ENCODE data around the gene DLGAP1.
"Not testable (repeated sequence)": the region's sequence is repeated elsewhere in the genome, so short reads cannot be mapped to it uniquely, and the experiment has no call there.

Gene DLGAP1

DNA sequence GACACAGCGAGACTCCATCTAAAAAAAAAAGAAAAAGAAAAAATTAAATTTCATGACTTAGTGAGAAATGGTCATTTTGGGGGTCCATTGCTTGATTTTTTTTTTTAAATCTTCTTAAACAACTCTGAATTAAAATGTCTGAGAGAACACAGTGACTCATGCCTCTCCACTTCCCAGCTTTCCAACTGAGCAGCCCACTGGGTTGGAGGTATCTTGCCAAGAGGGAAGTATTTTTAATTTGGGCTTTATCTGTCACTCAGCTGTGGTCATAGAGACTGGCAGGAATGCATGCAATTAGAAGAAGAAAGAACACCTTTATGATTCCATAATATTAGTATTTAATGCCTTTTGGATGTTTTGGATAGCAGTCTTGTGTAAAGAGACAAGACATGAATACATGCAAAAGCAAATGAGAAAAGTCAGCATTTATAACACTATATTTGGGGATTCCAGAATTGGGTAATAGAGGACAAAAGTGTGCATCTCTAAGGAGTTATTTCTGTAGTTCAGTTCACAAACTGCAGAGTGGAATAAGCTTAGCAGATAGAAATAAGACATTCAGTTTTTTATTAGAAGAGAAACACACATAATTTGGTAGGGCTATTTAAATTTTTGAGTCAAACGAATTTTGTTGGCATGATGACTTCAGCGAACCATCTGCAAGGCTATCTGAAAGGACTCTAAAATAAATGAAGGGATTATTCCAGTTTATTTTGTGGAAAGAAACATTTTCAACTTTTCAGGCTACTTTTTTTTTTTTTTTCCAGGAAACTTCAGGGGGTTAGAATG lies 750.4 kb downstream of the DLGAP1 start:
- H3K9ac ChIP-seq (ENCODE audit: low read depth, low read length) = no peak overlapping the region
- H3K4me1 ChIP-seq (ENCODE audit: control insufficient read depth, insufficient read depth, low read length) = no peaks in the 10 kb centered on the region
- no peaks in the 10 kb centered on the region for H3K36me3 ChIP-seq (ENCODE audit: insufficient read depth, low read length)
- H3K4me2 ChIP-seq (ENCODE audit: low read length) = no peak overlapping the region
- H3K9me3 ChIP-seq (replicated peaks; ENCODE audit: low read length) = no peaks in the 10 kb centered on the region
- peaks cover 58% of the 10 kb centered on the region for H3K27me3 ChIP-seq (ENCODE audit: control insufficient read depth, insufficient read depth, low read length)
- H3K4me3 ChIP-seq (ENCODE audit: low read length) = no peak overlapping the region

GRCh38 chr18:3703732-3704176 lies 751.4 kb downstream of the DLGAP1 start:
- Histone ChIP-seq H3K27me3 (ENCODE audit: control insufficient read depth, insufficient read depth, low read length) (peaks cover 48% of the 10 kb centered on the region), H3K9ac (ENCODE audit: low read depth, low read length) (no peak overlapping the region), H3K36me3 (ENCODE audit: insufficient read depth, low read length) (no peaks in the 10 kb centered on the region), H3K4me3 (ENCODE audit: low read length) (no peak overlapping the region), H3K9me3 (replicated peaks; ENCODE audit: low read length) (no peaks in the 10 kb centered on the region), H3K4me1 (ENCODE audit: control insufficient read depth, insufficient read depth, low read length) (no peaks in the 10 kb centered on the region), H3K4me2 (ENCODE audit: low read length) (peak overlapping the region; percentile 54)

GRCh38 chr18:3699707-3700567 lies 755.2 kb downstream of the DLGAP1 start:
- H3K36me3 ChIP-seq (ENCODE audit: insufficient read depth, low read length); H3K4me2 ChIP-seq (ENCODE audit: low read length); H3K9ac ChIP-seq (ENCODE audit: low read depth, low read length); H3K4me1 ChIP-seq (ENCODE audit: control insufficient read depth, insufficient read depth, low read length); H3K9me3 ChIP-seq (replicated peaks; ENCODE audit: low read length); H3K4me3 ChIP-seq (ENCODE audit: low read length): not testable (repeated sequence)
- H3K27me3 ChIP-seq (ENCODE audit: control insufficient read depth, insufficient read depth, low read length) = peaks cover 25% of the 10 kb centered on the region

- H3K27me3 ChIP-seq (ENCODE audit: control insufficient read depth, insufficient read depth, low read length); H3K4me3 ChIP-seq (ENCODE audit: low read length); H3K9me3 ChIP-seq (replicated peaks; ENCODE audit: low read length); H3K4me2 ChIP-seq (ENCODE audit: low read length); H3K4me1 ChIP-seq (ENCODE audit: control insufficient read depth, insufficient read depth, low read length); H3K36me3 ChIP-seq (ENCODE audit: insufficient read depth, low read length); H3K9ac ChIP-seq (ENCODE audit: low read depth, low read length): not testable (repeated sequence)
These were observed 760.9 kb downstream of the DLGAP1 start for GRCh38 chr18:3694030-3694778.

GRCh38 chr18:3693410-3693809 lies 761.7 kb downstream of the DLGAP1 start:
- H3K4me1 ChIP-seq (ENCODE audit: control insufficient read depth, insufficient read depth, low read length) = peaks cover 9% of the 10 kb centered on the region
- H3K9ac ChIP-seq (ENCODE audit: low read depth, low read length) = no peak overlapping the region
- no peak overlapping the region for H3K4me2 ChIP-seq (ENCODE audit: low read length)
- no peaks in the 10 kb centered on the region for H3K36me3 ChIP-seq (ENCODE audit: insufficient read depth, low read length)
- H3K4me3 ChIP-seq (ENCODE audit: low read length) = no peak overlapping the region
- H3K9me3 ChIP-seq (replicated peaks; ENCODE audit: low read length) = no peaks in the 10 kb centered on the region
- H3K27me3 ChIP-seq (ENCODE audit: control insufficient read depth, insufficient read depth, low read length) = no peaks in the 10 kb centered on the region

DNA sequence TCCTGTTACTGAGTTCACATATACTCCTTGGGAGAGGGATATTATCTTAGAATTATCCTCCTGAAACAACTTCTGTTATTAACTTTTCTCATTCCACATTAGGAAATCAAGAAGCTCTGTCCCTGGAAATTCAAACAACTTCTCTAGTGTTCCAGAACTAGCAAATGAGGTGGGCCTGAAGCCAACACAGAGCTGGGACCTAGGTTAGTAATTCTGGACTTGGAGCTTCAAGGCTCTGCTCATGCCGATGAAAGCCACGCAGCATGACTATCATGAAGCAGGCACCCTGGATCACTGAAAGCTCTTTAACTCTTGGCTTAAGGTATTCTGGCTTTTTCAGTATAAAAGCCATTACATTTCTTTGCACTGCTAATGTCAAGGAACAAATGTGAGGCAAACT lies 762.4 kb downstream of the DLGAP1 start:
- no peak overlapping the region for H3K4me2 ChIP-seq (ENCODE audit: low read length)
- no peaks in the 10 kb centered on the region for H3K9me3 ChIP-seq (replicated peaks; ENCODE audit: low read length)
- H3K4me3 ChIP-seq (ENCODE audit: low read length) = no peak overlapping the region
- no peaks in the 10 kb centered on the region for H3K27me3 ChIP-seq (ENCODE audit: control insufficient read depth, insufficient read depth, low read length)
- H3K4me1 ChIP-seq (ENCODE audit: control insufficient read depth, insufficient read depth, low read length) = peaks cover 12% of the 10 kb centered on the region
- H3K9ac ChIP-seq (ENCODE audit: low read depth, low read length) = no peak overlapping the region
- no peaks in the 10 kb centered on the region for H3K36me3 ChIP-seq (ENCODE audit: insufficient read depth, low read length)

GRCh38 chr18:3692113-3692621 lies 762.9 kb downstream of the DLGAP1 start:
- H3K27me3 ChIP-seq (ENCODE audit: control insufficient read depth, insufficient read depth, low read length) = no peaks in the 10 kb centered on the region
- H3K4me3 ChIP-seq (ENCODE audit: low read length) = no peak overlapping the region
- peaks cover 12% of the 10 kb centered on the region for H3K4me1 ChIP-seq (ENCODE audit: control insufficient read depth, insufficient read depth, low read length)
- no peak overlapping the region for H3K4me2 ChIP-seq (ENCODE audit: low read length)
- no peaks in the 10 kb centered on the region for H3K9me3 ChIP-seq (replicated peaks; ENCODE audit: low read length)
- H3K9ac ChIP-seq (ENCODE audit: low read depth, low read length) = no peak overlapping the region
- H3K36me3 ChIP-seq (ENCODE audit: insufficient read depth, low read length) = no peaks in the 10 kb centered on the region

DNA sequence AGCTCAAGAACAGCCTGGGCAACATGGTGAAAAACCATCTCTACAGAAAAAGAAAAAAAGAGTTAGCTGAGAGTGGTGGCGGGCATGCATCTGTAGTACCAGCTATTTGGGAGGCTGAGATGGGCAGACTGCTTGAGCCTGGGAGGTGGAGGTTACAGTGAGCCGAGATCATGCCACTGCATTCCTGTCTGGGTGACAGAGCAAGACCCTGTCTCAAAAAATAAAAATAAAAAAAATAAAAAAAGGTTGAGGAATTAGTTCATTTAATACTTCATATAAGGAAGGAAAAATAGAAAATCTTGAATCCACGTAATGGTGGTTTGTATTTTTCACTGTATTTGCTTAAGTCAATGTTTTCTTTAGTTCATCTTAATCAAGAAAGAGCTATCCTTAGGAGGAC lies 763.4 kb downstream of the DLGAP1 start:
- Histone ChIP-seq H3K9ac (ENCODE audit: low read depth, low read length) (no peak overlapping the region), H3K4me3 (ENCODE audit: low read length) (no peak overlapping the region), H3K4me1 (ENCODE audit: control insufficient read depth, insufficient read depth, low read length) (peaks cover 12% of the 10 kb centered on the region)

GRCh38 chr18:3690764-3691066 lies 764.4 kb downstream of the DLGAP1 start:
- no peaks in the 10 kb centered on the region for H3K27me3 ChIP-seq (ENCODE audit: control insufficient read depth, insufficient read depth, low read length)
- no peaks in the 10 kb centered on the region for H3K9me3 ChIP-seq (replicated peaks; ENCODE audit: low read length)
- peaks cover 12% of the 10 kb centered on the region for H3K4me1 ChIP-seq (ENCODE audit: control insufficient read depth, insufficient read depth, low read length)
- H3K9ac ChIP-seq (ENCODE audit: low read depth, low read length) = no peak overlapping the region
- no peaks in the 10 kb centered on the region for H3K36me3 ChIP-seq (ENCODE audit: insufficient read depth, low read length)
- no peak overlapping the region for H3K4me2 ChIP-seq (ENCODE audit: low read length)
- H3K4me3 ChIP-seq (ENCODE audit: low read length) = no peak overlapping the region

More for the DNA sequence above, 763.4 kb downstream of the DLGAP1 start:
- H3K4me2 ChIP-seq (ENCODE audit: low read length) = no peak overlapping the region
- no peaks in the 10 kb centered on the region for H3K9me3 ChIP-seq (replicated peaks; ENCODE audit: low read length)
- H3K27me3 ChIP-seq (ENCODE audit: control insufficient read depth, insufficient read depth, low read length) = no peaks in the 10 kb centered on the region
- no peaks in the 10 kb centered on the region for H3K36me3 ChIP-seq (ENCODE audit: insufficient read depth, low read length)

DNA sequence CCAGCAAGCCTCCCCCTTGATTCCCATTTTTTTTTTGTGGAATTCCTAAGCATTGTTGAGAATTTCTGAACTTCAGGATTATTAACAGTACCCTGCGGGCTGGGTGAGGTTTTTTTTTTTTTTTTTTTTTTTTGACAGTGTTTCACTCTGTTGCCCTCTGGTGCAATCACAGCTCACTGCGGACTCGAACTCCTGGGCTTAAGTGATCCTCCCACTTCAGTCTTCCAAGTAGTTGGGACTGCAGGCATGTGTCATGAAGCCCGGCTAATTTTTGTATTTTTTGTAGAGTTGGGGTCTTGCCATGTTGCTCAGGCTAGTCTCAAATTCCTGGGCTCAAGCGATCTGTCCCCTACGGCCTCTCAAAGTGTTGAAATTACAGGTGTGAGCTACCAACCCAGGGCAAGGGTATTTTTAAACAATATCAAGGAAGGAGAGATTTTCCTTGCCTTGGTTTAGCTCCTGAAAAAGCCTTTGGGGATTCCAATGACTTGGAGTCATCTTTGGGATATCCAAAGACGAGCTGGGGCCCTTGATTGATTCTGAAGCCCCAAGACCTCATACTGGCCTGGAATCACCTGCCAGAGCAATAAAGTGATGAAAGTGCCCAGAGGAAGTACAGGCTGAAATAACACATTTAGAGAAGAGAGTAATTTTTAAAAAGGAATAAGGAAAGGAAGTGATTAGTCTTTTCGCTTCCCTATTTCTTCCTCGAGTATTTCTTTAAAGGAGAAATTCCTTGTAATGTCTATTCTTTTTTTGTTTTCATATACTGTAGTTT lies 764.9 kb downstream of the DLGAP1 start:
- H3K4me3 ChIP-seq (ENCODE audit: low read length) = no peak overlapping the region
- H3K36me3 ChIP-seq (ENCODE audit: insufficient read depth, low read length) = no peaks in the 10 kb centered on the region
- no peak overlapping the region for H3K9ac ChIP-seq (ENCODE audit: low read depth, low read length)

DNA sequence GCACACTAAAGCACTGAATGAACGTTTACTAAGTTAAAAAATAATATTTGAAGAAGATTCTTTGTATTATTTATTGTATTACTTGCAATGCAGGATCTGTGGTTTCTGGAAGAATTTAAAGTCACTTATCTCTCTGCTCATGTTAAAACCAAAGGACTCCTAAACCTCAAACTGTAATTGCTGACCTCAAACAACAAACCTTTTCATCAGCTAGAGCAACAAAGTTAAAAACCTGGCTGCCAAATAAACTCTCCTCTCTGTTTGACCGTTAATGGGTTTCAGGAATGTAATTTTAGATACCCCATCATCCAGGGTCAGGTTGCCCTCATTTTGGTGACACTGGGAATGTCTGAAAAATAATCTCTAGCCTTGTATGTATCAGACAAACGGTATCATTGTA lies 766.0 kb downstream of the DLGAP1 start:
- H3K4me2 ChIP-seq (ENCODE audit: low read length) = no peak overlapping the region
- no peaks in the 10 kb centered on the region for H3K36me3 ChIP-seq (ENCODE audit: insufficient read depth, low read length)
- H3K9me3 ChIP-seq (replicated peaks; ENCODE audit: low read length) = no peaks in the 10 kb centered on the region
- H3K27me3 ChIP-seq (ENCODE audit: control insufficient read depth, insufficient read depth, low read length) = no peaks in the 10 kb centered on the region
- peaks cover 12% of the 10 kb centered on the region for H3K4me1 ChIP-seq (ENCODE audit: control insufficient read depth, insufficient read depth, low read length)
- H3K9ac ChIP-seq (ENCODE audit: low read depth, low read length) = no peak overlapping the region
- H3K4me3 ChIP-seq (ENCODE audit: low read length) = no peak overlapping the region

More for the DNA sequence above, 764.9 kb downstream of the DLGAP1 start:
- Histone ChIP-seq H3K9me3 (replicated peaks; ENCODE audit: low read length) (no peaks in the 10 kb centered on the region), H3K27me3 (ENCODE audit: control insufficient read depth, insufficient read depth, low read length) (no peaks in the 10 kb centered on the region), H3K4me2 (ENCODE audit: low read length) (no peak overlapping the region), H3K4me1 (ENCODE audit: control insufficient read depth, insufficient read depth, low read length) (peaks cover 12% of the 10 kb centered on the region)
